Posterior cingulate gyrus (tissue), 11 donors: Measurements from ENCODE around the gene TSHZ3.

Experiments
- DNase-seq, 10 donors: peaks; one replicate each; pipeline versions ENCODE4 v3.0.0 to v3.0.0-alpha.2; 2020 to 2021; ENCODE audit warnings: mixed read lengths in 3 of 10
- intact Hi-C: fragments of 100-400 bp; cut with DNase I; formaldehyde crosslinking; loops from one replicate; pipeline ENCODE4 v1.15.1; 2023

Gene TSHZ3

GRCh38 chr19:31272583-31273106 lies 76.6 kb downstream of the TSHZ3 start:
- DNase-seq = peak in 3 of 10 donors; percentile 47 to 54 (median 49)
- intact Hi-C loops = no loop called here

- peak in 2 of 10 donors; percentile 45 to 53 for DNase-seq
These were observed 77.8 kb downstream of the TSHZ3 start for GRCh38 chr19:31271306-31271911.

GRCh38 chr19:31270897-31271296 lies 78.3 kb downstream of the TSHZ3 start:
- intact Hi-C loops = no loop called here
- DNase-seq = peak in 3 of 10 donors; percentile 7 to 31 (median 20)

More at GRCh38 chr19:31271306-31271911, 77.8 kb downstream of the TSHZ3 start:
- intact Hi-C loops = no loop called here

- DNase-seq = peak in 3 of 10 donors; percentile 31 to 69 (median 51)
- intact Hi-C loops = no loop called here
These were observed 79.7 kb downstream of the TSHZ3 start for GRCh38 chr19:31269425-31270127.

GRCh38 chr19:31268751-31269383 lies 80.4 kb downstream of the TSHZ3 start:
- intact Hi-C loops = no loop called here
- peak in 3 of 10 donors; percentile 15 to 60 (median 21) for DNase-seq

GRCh38 chr19:31266731-31267130 lies 82.5 kb downstream of the TSHZ3 start:
- intact Hi-C loops = no loop called here
- DNase-seq = peak in 2 of 10 donors; percentile 24 to 56

GRCh38 chr19:31266196-31266595 lies 83.0 kb downstream of the TSHZ3 start:
- intact Hi-C loops = no loop called here
- peak in 1 of 10 donors; percentile 8 for DNase-seq

- DNase-seq = peak in 3 of 10 donors; percentile 62 to 73 (median 63)
- intact Hi-C loops = no loop called here
These were observed 85.0 kb downstream of the TSHZ3 start for GRCh38 chr19:31264041-31264778.

- peak in 3 of 10 donors; percentile 48 to 71 (median 61) for DNase-seq
- intact Hi-C loops = no loop called here
These were observed 85.9 kb downstream of the TSHZ3 start for GRCh38 chr19:31263328-31263727.

GRCh38 chr19:31262725-31263191 lies 86.5 kb downstream of the TSHZ3 start:
- DNase-seq = peak in 1 of 10 donors; percentile 62
- intact Hi-C loops = no loop called here

- intact Hi-C loops = no loop called here
- peak in 2 of 10 donors; percentile 43 to 63 for DNase-seq
These were observed 87.5 kb downstream of the TSHZ3 start for GRCh38 chr19:31261603-31262212.

- peak in 2 of 10 donors; percentile 47 to 55 for DNase-seq
- intact Hi-C loops = no loop called here
These were observed 88.1 kb downstream of the TSHZ3 start for GRCh38 chr19:31261019-31261602.

- intact Hi-C loops = no loop called here
- DNase-seq = peak in 1 of 10 donors; percentile 29
These were observed 88.9 kb downstream of the TSHZ3 start for GRCh38 chr19:31260171-31260933.

GRCh38 chr19:31258211-31259052 lies 90.8 kb downstream of the TSHZ3 start:
- intact Hi-C loops = no loop called here
- DNase-seq = peak in 3 of 10 donors; percentile 58 to 67 (median 65)

- intact Hi-C loops = no loop called here
- DNase-seq = peak in 1 of 10 donors; percentile 53
These were observed 91.7 kb downstream of the TSHZ3 start for GRCh38 chr19:31257426-31258130.

GRCh38 chr19:31257025-31257424 lies 92.2 kb downstream of the TSHZ3 start:
- intact Hi-C loops = no loop called here
- peak in 2 of 10 donors; percentile 36 to 39 for DNase-seq

GRCh38 chr19:31256593-31256960 lies 92.7 kb downstream of the TSHZ3 start:
- intact Hi-C loops = no loop called here
- peak in 1 of 10 donors; percentile 37 for DNase-seq
